Keratinocyte (primary cell): ENCODE data around the gene RALGAPA2. TPM values are rescaled to one million over a fixed set of nuclear protein-coding genes. Genes with fewer than 3 reads are reported as not detected.

Experiments
- DNase-seq: peaks from one replicate; pipeline ENCODE4 v3.0.0-alpha.2; 2011; ENCODE audit warnings: low read depth, missing footprints, low spot score
- FAIRE-seq: peaks from 2 replicates; lab custom pipeline; 2011; peaks lifted over from hg19 to GRCh38; lab: Jason Lieb, UNC
- H2AFZ ChIP-seq: 2 replicates; pipeline ENCODE4 v1.6.0; 2012; ENCODE audit warnings: low read length, control low read depth, inconsistent platforms; ENCODE audit not compliant: control insufficient read depth
- H3K27ac ChIP-seq: 2 replicates; pipeline ENCODE4 v1.5.1; 2011; ENCODE audit warnings: low read length; ENCODE audit not compliant: control insufficient read depth, insufficient read depth
- H3K27me3 ChIP-seq: 3 replicates; pipeline ENCODE4 v1.6.0; 2011; ENCODE audit warnings: low read length; ENCODE audit not compliant: control insufficient read depth, insufficient read depth; ENCODE audit errors: extremely low read depth
- H3K36me3 ChIP-seq, 2 experiments: 2 replicates in 1 of 2; 3 replicates in 1 of 2; pipeline ENCODE4 v1.5.1; 2011; ENCODE audit warnings: low read length in 2 of 2, mild to moderate bottlenecking in 1 of 2; ENCODE audit not compliant: control insufficient read depth in 2 of 2, insufficient read depth in 2 of 2; ENCODE audit errors: extremely low read depth in 1 of 2
- H3K4me1 ChIP-seq: 3 replicates; pipeline ENCODE4 v1.5.1; 2011; ENCODE audit warnings: low read length; ENCODE audit not compliant: control insufficient read depth, insufficient read depth; ENCODE audit errors: extremely low read depth
- H3K4me2 ChIP-seq: 3 replicates; pipeline ENCODE4 v1.6.0; 2011; ENCODE audit warnings: low read depth, low read length; ENCODE audit not compliant: control insufficient read depth, insufficient read depth; ENCODE audit errors: extremely low read depth
- H3K4me3 ChIP-seq, 3 experiments: fragments of 200-600 bp in 1 of 3; sonication (generic) in 1 of 3; 2 replicates in 2 of 3; 3 replicates in 1 of 3; pipeline ENCODE4 v1.5.1; 2011 to 2016; ENCODE audit warnings: low read length in 3 of 3, mild to moderate bottlenecking in 3 of 3, control low read depth in 2 of 3, inconsistent platforms in 1 of 3, low read depth in 1 of 3, mixed read lengths in 1 of 3, mixed run types in 1 of 3, moderate library complexity in 1 of 3; ENCODE audit not compliant: control insufficient read depth in 2 of 3, insufficient read depth in 2 of 3; ENCODE audit errors: extremely low read depth in 1 of 3
- H3K79me2 ChIP-seq: 2 replicates; pipeline ENCODE4 v1.6.0; 2012; ENCODE audit warnings: low read length; ENCODE audit not compliant: control insufficient read depth, insufficient read depth
- H3K9ac ChIP-seq: 3 replicates; pipeline ENCODE4 v1.6.0; 2011; ENCODE audit warnings: low read length; ENCODE audit not compliant: control insufficient read depth, insufficient read depth; ENCODE audit errors: extremely low read depth
- H3K9me1 ChIP-seq: 3 replicates; pipeline ENCODE4 v1.6.0; 2011; ENCODE audit warnings: low read length; ENCODE audit not compliant: control insufficient read depth, insufficient read depth; ENCODE audit errors: extremely low read depth
- H3K9me3 ChIP-seq: 2 replicates; pipeline ENCODE4 v1.5.1; 2012; ENCODE audit warnings: low read depth, low read length; ENCODE audit not compliant: control insufficient read depth
- H4K20me1 ChIP-seq: 3 replicates; pipeline ENCODE4 v1.6.0; 2011; ENCODE audit warnings: low read length; ENCODE audit not compliant: control insufficient read depth, insufficient read depth; ENCODE audit errors: extremely low read depth
- CTCF ChIP-seq, 3 experiments: IDR thresholded peaks in 1 of 3; conservative IDR thresholded peaks in 1 of 3; optimal IDR thresholded peaks in 1 of 3; 2 replicates in 2 of 3; 3 replicates in 1 of 3; pipeline versions ENCODE3 to v1.5.1; 2011; ENCODE audit warnings: low read length in 3 of 3, mild to moderate bottlenecking in 3 of 3, moderate library complexity in 2 of 3, control low read depth in 1 of 3, inconsistent platforms in 1 of 3; ENCODE audit not compliant: insufficient read depth in 2 of 3; ENCODE audit errors: extremely low read depth in 1 of 3
- EZH2 ChIP-seq: IDR thresholded peaks from one replicate; pipeline ENCODE4 v1.6.1; 2012; ENCODE audit warnings: inconsistent platforms, mild to moderate bottlenecking, low read length, moderate library complexity
- dilution Hi-C: fragments of 300-500 bp; cut with MboI; formaldehyde crosslinking; loops from one replicate; pipeline ENCODE4 v1.7.0; 2020; ENCODE audit warnings: low sequenced_read_pairs; ENCODE audit not compliant: extremely low pct_ligation_motif_present
- polyA plus RNA-seq, 5 experiments: library from polyadenylated mRNA; depleted of rRNA in 3 of 5; stranded (reverse) in 3 of 5; stranded (forward) in 1 of 5; unstranded in 1 of 5; fragments of >200 nt; gene quantifications; 1 replicate in 1 of 5; 2 replicates in 3 of 5; 3 replicates in 1 of 5; pipeline versions ENCODE4 v1.2.1 to v1.2.3, GENCODE V29; 2011 to 2012; ENCODE audit warnings: missing spikeins in 2 of 5, low read depth in 1 of 5, low replicate concordance in 1 of 5

RALGAPA2 gene
- polyA plus RNA-seq, 1 donor (not counting 4 experiments of a cell fraction or from before 2014, with no cell fraction given) = 3.2 TPM

- Histone ChIP-seq H3K9ac (peak overlapping the region; percentile 40), H3K4me1 (peaks cover 40% of the 10 kb centered on the region), H3K27ac (peak overlapping the region; percentile 90), H3K9me1 (no peaks in the 10 kb centered on the region), H3K36me3 (no peaks in the 10 kb centered on the region), H3K4me2 (peak overlapping the region; percentile 71), H2AFZ (no peak overlapping the region), H3K4me3 (no peak overlapping the region), H3K27me3 (no peaks in the 10 kb centered on the region), H4K20me1 (no peaks in the 10 kb centered on the region), H3K79me2 (no peaks in the 10 kb centered on the region), H3K9me3 (no peaks in the 10 kb centered on the region)
- DNase-seq = no peak
- TF ChIP-seq EZH2 (no peak), CTCF (optimal IDR thresholded peaks at IDR 0.05 in 1 of 3, IDR thresholded peaks at IDR 0.05 in 1 of 3, conservative IDR thresholded peaks at IDR 0.05 in 1 of 3; ENCODE audit: extremely low read depth in 1 of 3, insufficient read depth in 2 of 3, low read length in 3 of 3) (no peak)
- dilution Hi-C loops = no loop called here
- FAIRE-seq = no peak
Observed at GRCh38 chr20:20547876-20548266, 164.6 kb downstream of the RALGAPA2 start.

- peaks cover 40% of the 10 kb centered on the region for H3K4me1 ChIP-seq
- dilution Hi-C loops = no loop called here
- no peak overlapping the region for H2AFZ ChIP-seq
Observed at GRCh38 chr20:20547221-20547875, 165.1 kb downstream of the RALGAPA2 start.

More at GRCh38 chr20:20547221-20547875, 165.1 kb downstream of the RALGAPA2 start:
- Histone ChIP-seq H3K4me2 (no peak overlapping the region), H3K4me3 (no peak overlapping the region), H3K9me3 (no peaks in the 10 kb centered on the region), H3K27ac (peak overlapping the region; percentile 90), H3K9me1 (no peaks in the 10 kb centered on the region), H3K27me3 (no peaks in the 10 kb centered on the region), H3K9ac (no peak overlapping the region), H3K36me3 (no peaks in the 10 kb centered on the region), H4K20me1 (no peaks in the 10 kb centered on the region), H3K79me2 (no peaks in the 10 kb centered on the region)
- DNase-seq = no peak
- FAIRE-seq = peak; percentile 89
- TF ChIP-seq CTCF (optimal IDR thresholded peaks at IDR 0.05 in 1 of 3, IDR thresholded peaks at IDR 0.05 in 1 of 3, conservative IDR thresholded peaks at IDR 0.05 in 1 of 3; ENCODE audit: extremely low read depth in 1 of 3, insufficient read depth in 2 of 3, low read length in 3 of 3) (no peak), EZH2 (no peak)
